ENCODE results near the gene INPP4A. TPM values are rescaled to one million over a fixed set of nuclear protein-coding genes. Genes with fewer than 3 reads are reported as not detected.

INPP4A gene
- total RNA-seq, 1 experiment from 2014 or later = 26.7 TPM

DNA sequence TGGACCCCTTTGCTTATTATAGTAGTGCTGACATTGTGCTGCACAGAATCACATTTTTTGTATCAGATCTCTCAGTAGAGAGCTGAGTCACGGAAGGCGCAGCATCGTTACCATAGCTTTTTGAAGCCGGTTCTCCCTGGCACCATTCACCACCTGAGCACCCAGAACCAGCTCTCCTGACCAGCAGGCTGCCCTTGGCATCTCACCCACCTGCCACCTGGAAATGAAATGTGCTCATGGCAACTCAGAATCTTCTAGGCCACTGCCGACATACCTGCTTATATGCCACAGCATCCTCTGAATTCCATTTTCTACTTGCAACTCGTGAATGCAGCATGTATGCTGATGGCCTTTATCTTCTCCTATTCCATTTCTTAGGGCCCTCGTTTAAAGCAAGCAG, 100.9 kb downstream of the INPP4A start:
- Mint-ChIP-seq H3K4me1 (ENCODE audit: low read depth, unreplicated experiment) (no peaks in the 10 kb centered on the region), H3K27me3 (ENCODE audit: unreplicated experiment) (no peaks in the 10 kb centered on the region), H3K27ac (ENCODE audit: unreplicated experiment) (no peak overlapping the region), H3K9me3 (ENCODE audit: low read depth, unreplicated experiment) (no peaks in the 10 kb centered on the region), H3K36me3 (ENCODE audit: insufficient read depth, unreplicated experiment) (no peaks in the 10 kb centered on the region), H3K4me3 (ENCODE audit: low read depth, unreplicated experiment) (no peak overlapping the region)
- TF ChIP-seq CTCF (IDR thresholded peaks at IDR 0.05; ENCODE audit: unreplicated experiment) = no peak
- DNase-seq = no peak
- intact Hi-C loops (cut with micrococcal nuclease; ENCODE audit: unreplicated experiment) = no loop called here
- CTCF ChIA-PET = no interaction called here
- BruUV-seq (replicated peaks) = no TSS peak

DNA sequence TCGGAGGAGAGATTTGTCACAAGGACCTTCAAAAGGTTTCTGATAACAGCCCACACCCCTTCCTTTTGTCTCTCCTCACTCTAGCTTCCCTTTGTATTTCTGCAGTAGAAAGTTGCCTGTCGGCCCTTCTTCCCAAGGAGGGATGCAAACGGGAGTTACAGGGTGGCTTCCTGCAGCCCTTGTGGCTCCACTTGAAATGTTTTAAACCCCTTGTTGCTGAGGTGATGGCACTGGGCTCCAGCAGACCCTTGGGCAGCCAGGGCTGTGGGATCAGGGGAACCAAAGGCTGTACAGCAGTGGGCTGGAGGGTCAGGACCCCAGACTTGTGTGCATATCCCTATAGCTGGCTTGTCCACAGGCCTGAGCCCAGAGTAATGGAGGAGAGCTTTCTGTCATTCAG, 101.5 kb downstream of the INPP4A start:
- no peaks in the 10 kb centered on the region for H3K4me1 Mint-ChIP-seq (ENCODE audit: low read depth, unreplicated experiment)
- no peak overlapping the region for H3K4me3 Mint-ChIP-seq (ENCODE audit: low read depth, unreplicated experiment)
- no peak overlapping the region for H3K27ac Mint-ChIP-seq (ENCODE audit: unreplicated experiment)
- no peaks in the 10 kb centered on the region for H3K27me3 Mint-ChIP-seq (ENCODE audit: unreplicated experiment)
- H3K36me3 Mint-ChIP-seq (ENCODE audit: insufficient read depth, unreplicated experiment) = no peaks in the 10 kb centered on the region
- no peak for DNase-seq
- CTCF ChIA-PET = interaction anchor here (0.8 kb wide), 1 partner anchor 239 kb away, joined by 3 read pairs; no protein-coding TSS in a partner anchor
- H3K9me3 Mint-ChIP-seq (ENCODE audit: low read depth, unreplicated experiment) = no peaks in the 10 kb centered on the region
- BruUV-seq (replicated peaks) = no TSS peak
- intact Hi-C loops (cut with micrococcal nuclease; ENCODE audit: unreplicated experiment) = no loop called here
- no peak for TF ChIP-seq CTCF (IDR thresholded peaks at IDR 0.05; ENCODE audit: unreplicated experiment)

- Mint-ChIP-seq H3K27me3 (ENCODE audit: unreplicated experiment) (no peaks in the 10 kb centered on the region), H3K4me3 (ENCODE audit: low read depth, unreplicated experiment) (no peak overlapping the region), H3K36me3 (ENCODE audit: insufficient read depth, unreplicated experiment) (no peaks in the 10 kb centered on the region), H3K9me3 (ENCODE audit: low read depth, unreplicated experiment) (no peaks in the 10 kb centered on the region), H3K27ac (ENCODE audit: unreplicated experiment) (no peak overlapping the region), H3K4me1 (ENCODE audit: low read depth, unreplicated experiment) (no peaks in the 10 kb centered on the region)
- CTCF ChIA-PET = no interaction called here
- BruUV-seq (replicated peaks) = no TSS peak
- no peak for TF ChIP-seq CTCF (IDR thresholded peaks at IDR 0.05; ENCODE audit: unreplicated experiment)
- no peak for DNase-seq
- intact Hi-C loops (cut with micrococcal nuclease; ENCODE audit: unreplicated experiment) = no loop called here
Measured at GRCh38 chr2:98547092-98547790, 102.6 kb downstream of the INPP4A start.

DNA sequence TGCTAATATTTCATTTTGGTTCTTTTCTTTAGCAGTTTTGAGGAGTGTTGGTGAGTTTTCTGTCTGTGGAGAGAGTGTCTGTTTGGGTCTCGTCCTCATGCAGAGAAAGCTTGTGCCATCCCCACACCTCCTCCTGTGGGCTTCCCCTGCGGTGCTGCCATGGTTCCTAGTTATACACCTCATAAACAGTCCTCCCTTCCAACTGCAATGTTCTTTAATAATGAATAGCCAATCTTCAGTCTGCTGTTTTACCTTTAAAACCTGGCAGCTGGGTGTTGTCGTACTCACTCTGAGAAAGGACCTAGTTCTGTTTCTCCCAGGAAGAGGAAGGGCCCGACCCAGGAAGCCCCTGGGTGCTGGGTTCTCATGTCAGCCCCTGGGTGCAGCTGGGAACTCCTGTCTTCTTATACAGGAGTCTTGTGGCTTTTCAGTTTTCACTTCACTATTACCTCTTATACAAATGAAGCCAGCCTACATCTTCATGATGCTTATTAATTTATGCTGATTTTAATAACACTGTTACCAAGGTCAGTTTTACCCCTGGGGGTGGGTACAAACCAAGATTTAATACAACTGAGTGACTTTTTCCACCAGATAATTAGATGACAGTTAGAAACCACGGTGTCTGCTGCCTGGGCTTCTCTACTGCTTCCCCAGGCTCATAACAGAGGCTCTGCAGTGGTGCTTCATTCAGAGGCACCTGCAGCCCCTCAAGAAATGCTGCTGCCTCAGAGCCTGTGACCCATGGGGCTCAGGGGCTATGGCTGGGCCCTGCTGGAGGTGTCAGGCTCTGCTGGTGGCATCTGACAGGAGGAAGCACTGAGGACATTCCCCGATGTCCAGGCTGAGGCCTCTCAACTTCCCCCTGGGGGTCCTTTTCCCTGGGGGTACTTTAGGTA, 104.5 kb downstream of the INPP4A start:
- intact Hi-C loops (cut with micrococcal nuclease; ENCODE audit: unreplicated experiment) = no loop called here
- Mint-ChIP-seq H3K4me1 (ENCODE audit: low read depth, unreplicated experiment) (no peaks in the 10 kb centered on the region), H3K9me3 (ENCODE audit: low read depth, unreplicated experiment) (no peaks in the 10 kb centered on the region), H3K4me3 (ENCODE audit: low read depth, unreplicated experiment) (no peak overlapping the region), H3K36me3 (ENCODE audit: insufficient read depth, unreplicated experiment) (no peaks in the 10 kb centered on the region), H3K27me3 (ENCODE audit: unreplicated experiment) (no peaks in the 10 kb centered on the region), H3K27ac (ENCODE audit: unreplicated experiment) (no peak overlapping the region)
- no peak for DNase-seq
- CTCF ChIA-PET = no interaction called here
- BruUV-seq (replicated peaks) = no TSS peak
- TF ChIP-seq CTCF (IDR thresholded peaks at IDR 0.05; ENCODE audit: unreplicated experiment) = no peak
